ENCODE measurements around the gene YKT6.

Gene YKT6

GRCh38 chr7:44242091-44242490 is 41.3 kb downstream of the YKT6 start:
- no peak for TF ChIP-seq CTCF (IDR thresholded peaks at IDR 0.05; ENCODE audit: borderline replicate concordance, control extremely low read depth, extremely low read depth, insufficient read depth, missing control alignments)
- in situ Hi-C loops (cut with MboI; ENCODE audit: low sequenced_read_pairs, unreplicated experiment) = no loop called here
- DNase-seq (ENCODE audit: low spot score) = no peak

- in situ Hi-C loops (cut with MboI; ENCODE audit: low sequenced_read_pairs, unreplicated experiment) = no loop called here
- peak; percentile 78 for TF ChIP-seq CTCF (IDR thresholded peaks at IDR 0.05; ENCODE audit: borderline replicate concordance, control extremely low read depth, extremely low read depth, insufficient read depth, missing control alignments)
- DNase-seq (ENCODE audit: low spot score) = peak; percentile 86
These were observed 43.5 kb downstream of the YKT6 start for GRCh38 chr7:44244282-44244681.

- DNase-seq (ENCODE audit: low spot score) = no peak
- in situ Hi-C loops (cut with MboI; ENCODE audit: low sequenced_read_pairs, unreplicated experiment) = no loop called here
These were observed 45.8 kb downstream of the YKT6 start for GRCh38 chr7:44246396-44247113.

GRCh38 chr7:44247868-44248651 is 47.3 kb downstream of the YKT6 start:
- in situ Hi-C loops (cut with MboI; ENCODE audit: low sequenced_read_pairs, unreplicated experiment) = no loop called here
- DNase-seq (ENCODE audit: low spot score) = no peak
- TF ChIP-seq CTCF (IDR thresholded peaks at IDR 0.05; ENCODE audit: borderline replicate concordance, control extremely low read depth, extremely low read depth, insufficient read depth, missing control alignments) = no peak

More at GRCh38 chr7:44246396-44247113, 45.8 kb downstream of the YKT6 start:
- TF ChIP-seq CTCF (IDR thresholded peaks at IDR 0.05; ENCODE audit: borderline replicate concordance, control extremely low read depth, extremely low read depth, insufficient read depth, missing control alignments) = no peak

- in situ Hi-C loops (cut with MboI; ENCODE audit: low sequenced_read_pairs, unreplicated experiment) = no loop called here
These were observed 49.0 kb downstream of the YKT6 start for GRCh38 chr7:44249639-44250234.

More at GRCh38 chr7:44249639-44250234, 49.0 kb downstream of the YKT6 start:
- DNase-seq (ENCODE audit: low spot score) = no peak
- no peak for TF ChIP-seq CTCF (IDR thresholded peaks at IDR 0.05; ENCODE audit: borderline replicate concordance, control extremely low read depth, extremely low read depth, insufficient read depth, missing control alignments)
